Colonic mucosa (tissue), 4 donors: ENCODE results near the gene RP2. TPM values are rescaled to one million over a fixed set of nuclear protein-coding genes. Genes with fewer than 3 reads are reported as not detected.

Experiments
- DNase-seq: peaks from one replicate; pipeline ENCODE4 v3.0.0-alpha.2; 2020
- H3K27ac ChIP-seq: fragments of 200-600 bp; one replicate; pipeline ENCODE4 v1.8.0; 2021
- H3K27me3 ChIP-seq: fragments of 200-600 bp; one replicate; pipeline ENCODE4 v1.8.0; 2021
- H3K36me3 ChIP-seq: fragments of 200-600 bp; one replicate; pipeline ENCODE4 v1.8.0; 2021
- H3K4me1 ChIP-seq: fragments of 200-600 bp; one replicate; pipeline ENCODE4 v1.8.0; 2021; ENCODE audit warnings: mild to moderate bottlenecking
- H3K4me3 ChIP-seq: fragments of 200-600 bp; one replicate; pipeline ENCODE4 v1.8.0; 2021
- H3K9ac ChIP-seq, 2 donors: one replicate each; pipeline ENCODE4 v1.7.0; 2013; ENCODE audit warnings: control low read depth in 2 of 2, low read depth in 2 of 2, low read length in 2 of 2
- H3K9me3 ChIP-seq: fragments of 200-600 bp; one replicate; pipeline ENCODE4 v1.8.0; 2021
- CTCF ChIP-seq: fragments of 200-600 bp; IDR thresholded peaks from one replicate; pipeline ENCODE4 v1.8.0; 2022; ENCODE audit warnings: antibody characterized with exemption, mild to moderate bottlenecking
- intact Hi-C: fragments of 100-400 bp; cut with DNase I; formaldehyde crosslinking; loops from one replicate; pipeline ENCODE4 v1.14.1; 2022
- total RNA-seq, 2 donors: library from RNA; stranded (reverse); fragmentation: NEBNext Ultra II Directional in 1 of 2; extraction: Animal tissue kit (Norgen Biotek cat#: 25700) in 1 of 2; gene quantifications; one replicate each; pipeline ENCODE4 v1.2.1, GENCODE V29; 2021
- donor health status: healthy.
- donor health status: DM: no; HTN: no; CAD: no.
- donor health status: DM: no; HTN: no; CAD: no.

RP2 gene
- total RNA-seq, 2 donors from 2014 or later = 11.7 to 19.1 TPM

DNA sequence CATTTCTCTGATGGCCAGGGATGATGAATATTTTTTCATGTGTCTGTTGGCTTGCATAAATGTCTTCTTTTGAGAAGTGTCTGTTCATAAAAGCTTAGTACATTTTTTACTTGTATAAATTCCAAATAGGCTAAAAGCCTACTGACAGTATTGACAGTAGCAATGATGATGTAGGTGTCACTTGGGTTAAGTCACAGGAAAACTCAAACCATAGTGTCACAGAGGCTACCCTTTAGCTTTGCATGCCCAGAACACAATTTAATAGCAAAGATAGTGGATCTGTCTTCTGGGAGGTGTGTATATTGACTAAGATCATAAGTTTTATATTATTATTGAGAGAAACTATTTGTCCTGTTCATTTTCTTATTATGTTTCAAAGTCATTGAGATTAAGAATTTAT is 8.1 kb downstream of the RP2 start:
- H3K4me1 ChIP-seq = no peaks in the 10 kb centered on the region
- H3K9ac ChIP-seq = no peak overlapping the region
- no peak overlapping the region for H3K4me3 ChIP-seq
- no peaks in the 10 kb centered on the region for H3K27me3 ChIP-seq
- H3K27ac ChIP-seq = no peak overlapping the region
- no peak for TF ChIP-seq CTCF
- H3K9me3 ChIP-seq = no peaks in the 10 kb centered on the region
- intact Hi-C loops = no loop called here
- no peaks in the 10 kb centered on the region for H3K36me3 ChIP-seq
- no peak for DNase-seq

DNA sequence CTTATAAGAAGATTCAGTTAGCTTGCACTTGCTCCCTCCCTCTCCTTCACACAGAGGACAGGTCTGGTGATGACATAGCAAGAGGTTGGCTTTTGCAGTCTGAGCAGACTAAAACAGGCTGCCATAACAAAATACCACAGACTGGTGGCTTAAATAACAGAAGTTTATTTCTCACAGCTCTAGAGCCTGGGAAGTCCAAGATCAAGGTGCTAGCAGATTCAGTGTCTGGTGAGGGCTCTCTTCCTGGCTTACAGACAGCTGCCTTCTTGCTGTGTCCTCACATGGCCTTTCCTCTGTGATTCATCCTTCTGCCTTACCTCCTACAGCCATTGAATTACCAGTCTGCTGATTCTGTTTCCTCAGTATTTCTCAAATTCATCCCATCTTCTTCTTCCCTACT is 13.1 kb downstream of the RP2 start:
- Histone ChIP-seq H3K4me1 (no peaks in the 10 kb centered on the region), H3K9me3 (no peaks in the 10 kb centered on the region), H3K27me3 (no peaks in the 10 kb centered on the region), H3K9ac (no peak overlapping the region), H3K27ac (no peak overlapping the region), H3K36me3 (no peaks in the 10 kb centered on the region), H3K4me3 (no peak overlapping the region)
- no peak for DNase-seq
- TF ChIP-seq CTCF = no peak
- intact Hi-C loops = no loop called here

DNA sequence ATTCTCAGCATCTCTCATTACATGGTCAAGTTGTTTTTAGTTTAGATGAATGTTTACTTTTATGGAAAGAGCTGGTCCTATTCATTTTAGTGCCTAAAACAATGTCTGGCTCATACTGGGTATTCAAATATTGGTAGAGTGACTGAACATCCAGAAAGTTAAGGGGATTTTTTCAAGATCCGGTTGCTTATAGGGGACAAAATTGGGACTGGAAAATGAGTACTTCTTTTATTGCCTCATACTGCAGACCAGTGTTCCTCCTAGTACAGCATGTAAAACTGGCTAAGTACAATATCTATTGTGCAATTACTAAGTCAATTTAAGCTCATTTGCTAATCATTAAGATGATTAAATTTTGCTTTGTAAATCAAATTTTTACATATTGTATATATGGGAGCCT is 13.9 kb downstream of the RP2 start:
- no peaks in the 10 kb centered on the region for H3K27me3 ChIP-seq
- no peak for DNase-seq
- no peak for TF ChIP-seq CTCF
- no peak overlapping the region for H3K27ac ChIP-seq
- intact Hi-C loops = no loop called here
- no peaks in the 10 kb centered on the region for H3K36me3 ChIP-seq
- H3K4me1 ChIP-seq = no peaks in the 10 kb centered on the region
- no peaks in the 10 kb centered on the region for H3K9me3 ChIP-seq
- no peak overlapping the region for H3K4me3 ChIP-seq
- H3K9ac ChIP-seq = no peak overlapping the region

GRCh38 chrX:46856483-46856882 is 19.6 kb downstream of the RP2 start:
- no peak for DNase-seq
- Histone ChIP-seq H3K27ac (no peak overlapping the region), H3K27me3 (no peaks in the 10 kb centered on the region), H3K9ac (no peak overlapping the region), H3K36me3 (no peaks in the 10 kb centered on the region), H3K4me1 (no peaks in the 10 kb centered on the region), H3K4me3 (no peak overlapping the region), H3K9me3 (no peaks in the 10 kb centered on the region)
- no peak for TF ChIP-seq CTCF
- intact Hi-C loops = no loop called here

DNA sequence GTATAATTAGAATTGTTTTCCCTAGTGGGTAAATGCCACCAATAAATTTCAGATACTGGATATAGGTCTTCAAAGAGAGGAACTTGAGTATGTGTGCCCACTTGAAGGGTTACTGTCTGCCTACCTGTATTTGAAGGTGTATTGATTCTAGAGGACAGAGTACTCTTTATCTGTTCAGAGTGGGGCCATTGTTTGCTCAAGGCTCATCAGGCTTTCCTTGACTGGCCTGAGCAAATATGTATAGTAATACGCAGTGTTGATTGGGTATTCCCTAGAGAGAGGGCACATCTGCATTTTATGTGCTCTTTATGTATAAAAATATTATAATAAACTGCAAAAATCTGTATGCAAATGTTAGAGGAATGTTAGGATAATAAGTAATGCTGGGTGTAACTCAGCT is 23.7 kb downstream of the RP2 start:
- DNase-seq = no peak
- intact Hi-C loops = no loop called here
- Histone ChIP-seq H3K9me3 (no peaks in the 10 kb centered on the region), H3K4me3 (no peak overlapping the region), H3K27ac (no peak overlapping the region), H3K36me3 (no peaks in the 10 kb centered on the region), H3K27me3 (no peaks in the 10 kb centered on the region), H3K4me1 (no peaks in the 10 kb centered on the region), H3K9ac (no peak overlapping the region)
- no peak for TF ChIP-seq CTCF

DNA sequence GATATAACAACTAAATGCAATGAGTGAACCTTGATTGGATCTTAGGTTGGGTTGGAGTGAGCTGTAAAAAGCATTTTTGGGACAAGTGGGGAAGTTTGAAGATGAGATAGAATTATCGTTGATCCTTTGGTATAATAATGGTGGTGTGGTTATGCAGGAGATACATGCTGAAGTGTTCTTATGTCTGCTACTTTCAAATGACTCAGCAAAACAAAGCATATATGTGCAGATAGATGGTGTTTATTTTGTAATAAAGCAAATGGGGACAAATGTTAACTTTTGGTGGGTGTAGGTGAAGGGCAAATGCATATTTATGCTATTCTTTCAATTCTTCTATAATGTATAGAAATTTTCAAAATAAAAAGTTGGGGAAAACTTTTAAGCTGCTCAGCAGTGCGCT is 26.2 kb downstream of the RP2 start:
- Histone ChIP-seq H3K27me3 (no peaks in the 10 kb centered on the region), H3K4me3 (no peak overlapping the region), H3K4me1 (no peaks in the 10 kb centered on the region), H3K27ac (no peak overlapping the region), H3K9ac (no peak overlapping the region), H3K9me3 (no peaks in the 10 kb centered on the region), H3K36me3 (no peaks in the 10 kb centered on the region)
- no peak for DNase-seq
- intact Hi-C loops = no loop called here
- no peak for TF ChIP-seq CTCF
